Measurements from ENCODE around the gene THSD4. TPM values are rescaled to one million over a fixed set of nuclear protein-coding genes. Genes with fewer than 3 reads are reported as not detected.

THSD4 gene
- total and polyA plus RNA-seq, 2 of the 8 experiments (the other 6 are each of a cell fraction or from before 2014, with no cell fraction given), result 2.5 to 6.2 TPM

DNA sequence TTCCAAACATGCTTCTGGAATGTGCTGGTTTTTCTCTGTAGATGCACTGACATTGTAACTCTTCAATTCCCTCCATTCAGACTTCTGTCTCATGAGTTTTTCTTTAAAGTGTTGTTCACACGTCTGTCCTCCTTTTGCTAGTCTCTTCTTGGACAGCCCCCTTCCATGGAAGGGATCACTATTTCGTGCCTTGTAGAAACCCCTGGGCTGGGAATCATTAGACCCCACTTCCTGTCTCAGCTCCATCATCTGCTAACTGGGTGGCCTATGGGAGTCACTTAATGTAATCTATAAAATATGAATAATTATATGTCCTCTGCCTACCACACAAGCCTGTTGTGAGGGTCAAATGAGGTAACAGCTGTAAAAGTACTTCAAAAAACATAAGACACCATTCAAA lies 110.6 kb downstream of the THSD4 start:
- 78% methylated on average over 2 of the region's 2 CpGs; no CpG with 5 or more reads in 1 of the 2 experiments for WGBS, 2 experiments (ENCODE audit: extremely low coverage in 1 of 2, insufficient coverage in 1 of 2, insufficient read length in 1 of 2, insufficient replicate concordance in 2 of 2, low coverage in 1 of 2, low lambda C conversion rate in 2 of 2, missing lambda C conversion rate in 1 of 2)
- ChIA-PET POLR2A (ENCODE audit: partially characterized antibody) (no interaction called here), CTCF (ENCODE audit: partially characterized antibody) (interaction anchor here (1.1 to 1.3 kb wide), 2 partner anchors 11 to 30 kb away, joined by 3 to 6 read pairs; no protein-coding TSS in a partner anchor)
- Histone ChIP-seq H3K79me2 (ENCODE audit: control insufficient read depth in 1 of 2, insufficient read depth in 2 of 2, low read length in 2 of 2) (no peaks in the 10 kb centered on the region), H3K14ac (ENCODE audit: insufficient read length) (no peak overlapping the region), H3K9me3 (ENCODE audit: insufficient read depth in 2 of 2, low read depth in 1 of 2, low read length in 1 of 2) (no peaks in the 10 kb centered on the region), H3K27me3 (replicated peaks in 1 of 4; ENCODE audit: control insufficient read depth in 3 of 4, extremely low read depth in 1 of 4, insufficient read depth in 3 of 4, low read length in 3 of 4) (no peaks in the 10 kb centered on the region), H4K91ac (replicated peaks; ENCODE audit: insufficient read length, low read length) (no peak overlapping the region), H3K18ac (ENCODE audit: extremely low read depth, low read length) (no peak overlapping the region), H2BK15ac (ENCODE audit: low read length) (peak overlapping the region; percentile 34; the same call in 1 of the 2 replicates), H3K79me1 (ENCODE audit: low read depth, low read length) (no peaks in the 10 kb centered on the region), H4K20me1 (replicated peaks in 1 of 2; ENCODE audit: control insufficient read depth in 1 of 2, insufficient read depth in 2 of 2, low read length in 2 of 2) (no peaks in the 10 kb centered on the region), H2AK5ac (ENCODE audit: low read depth, low read length) (no peak overlapping the region), H3K9ac (replicated peaks in 1 of 4; ENCODE audit: extremely low read depth in 1 of 4, low read depth in 3 of 4, low read length in 3 of 4) (no peak overlapping the region), H3K27ac (ENCODE audit: low read depth, low read length) (no peak overlapping the region), H2BK12ac (ENCODE audit: low read depth, low read length) (no peak overlapping the region), H4K8ac (ENCODE audit: extremely low read depth, insufficient read depth, low read length) (no peak overlapping the region), H3K4me2 (ENCODE audit: insufficient read depth in 1 of 2, low read depth in 2 of 2, low read length in 2 of 2) (no peak overlapping the region), H3K23ac (ENCODE audit: insufficient read length) (no peak overlapping the region), H3K4ac (replicated peaks; ENCODE audit: insufficient read length, low read depth, low read length) (no peak overlapping the region), H2AFZ (ENCODE audit: low read length) (no peak overlapping the region), H3K4me1 (replicated peaks in 1 of 4; ENCODE audit: control insufficient read depth in 3 of 4, insufficient read depth in 4 of 4, low read length in 3 of 4) (peaks cover 0 to 6% (median 4%) of the 10 kb centered on the region in 4 experiments; a peak in 6 of 7 replicates), H3K56ac (replicated peaks; ENCODE audit: insufficient read length, low read depth, low read length) (no peak overlapping the region), H2BK5ac (ENCODE audit: low read depth, low read length) (no peak overlapping the region), H3K4me3 (ENCODE audit: extremely low read depth in 1 of 4, insufficient read depth in 2 of 4, low read depth in 3 of 4, low read length in 4 of 4) (no peak overlapping the region), H3K23me2 (ENCODE audit: low read depth, low read length) (no peaks in the 10 kb centered on the region), H4K5ac (ENCODE audit: insufficient read length, low read depth, low read length) (no peak overlapping the region), H2BK120ac (replicated peaks; ENCODE audit: low read depth, low read length) (no peak overlapping the region), H3K36me3 (ENCODE audit: control insufficient read depth in 2 of 4, insufficient read depth in 4 of 4, low read length in 3 of 4) (no peaks in the 10 kb centered on the region), H2BK20ac (ENCODE audit: low read length) (no peak overlapping the region)
- no peak for FAIRE-seq
- no peak for DNase-seq (ENCODE audit: low read depth in 1 of 2, low spot score in 2 of 2)
- TF ChIP-seq KDM5A (IDR thresholded peaks at IDR 0.05; ENCODE audit: low read length), result no peak
- no peak for TF ChIP-seq SP1 (IDR thresholded peaks at IDR 0.05; ENCODE audit: low read depth, low read length)
- no peak for TF ChIP-seq KDM1A (IDR thresholded peaks at IDR 0.05; ENCODE audit: borderline replicate concordance, low read length)
- TF ChIP-seq EGR1 (IDR thresholded peaks at IDR 0.05; ENCODE audit: borderline replicate concordance, low read depth, low read length), result no peak
- TF ChIP-seq JUN (IDR thresholded peaks at IDR 0.05; ENCODE audit: low read depth, low read length), result no peak
- TF ChIP-seq TAF1 (IDR thresholded peaks at IDR 0.05; ENCODE audit: low read depth, low read length), result no peak
- TF ChIP-seq CHD2 (IDR thresholded peaks at IDR 0.05; ENCODE audit: low read length), result no peak
- TF ChIP-seq, protein P1, sequence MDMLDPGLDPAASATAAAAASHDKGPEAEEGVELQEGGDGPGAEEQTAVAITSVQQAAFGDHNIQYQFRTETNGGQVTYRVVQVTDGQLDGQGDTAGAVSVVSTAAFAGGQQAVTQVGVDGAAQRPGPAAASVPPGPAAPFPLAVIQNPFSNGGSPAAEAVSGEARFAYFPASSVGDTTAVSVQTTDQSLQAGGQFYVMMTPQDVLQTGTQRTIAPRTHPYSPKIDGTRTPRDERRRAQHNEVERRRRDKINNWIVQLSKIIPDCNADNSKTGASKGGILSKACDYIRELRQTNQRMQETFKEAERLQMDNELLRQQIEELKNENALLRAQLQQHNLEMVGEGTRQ (IDR thresholded peaks at IDR 0.05; ENCODE audit: low read length), result no peak
- TF ChIP-seq SIX5 (IDR thresholded peaks at IDR 0.05; ENCODE audit: low read depth, low read length), result no peak
- no peak for TF ChIP-seq KDM4A (IDR thresholded peaks at IDR 0.05; ENCODE audit: low read depth, low read length, severe bottlenecking)
- TF ChIP-seq BCL11A (IDR thresholded peaks at IDR 0.05; ENCODE audit: low read depth in 2 of 2, low read length in 2 of 2), result no peak
- TF ChIP-seq SAP30 (IDR thresholded peaks at IDR 0.05; ENCODE audit: insufficient read depth, insufficient replicate concordance, low read length), result no peak
- no peak for TF ChIP-seq EP300 (IDR thresholded peaks at IDR 0.05; ENCODE audit: borderline replicate concordance in 1 of 2, low read depth in 2 of 2, low read length in 2 of 2)
- no peak for TF ChIP-seq SIRT6 (IDR thresholded peaks at IDR 0.05; ENCODE audit: low read length)

All from H1 (cell line).